HG02610 (cell line): Measurements from ENCODE around the gene GUF1.
"Not testable (repeated sequence)": the region's sequence is repeated elsewhere in the genome, so short reads cannot be mapped to it uniquely, and the experiment has no call there.

Source experiments
- ATAC-seq: cut with Tn5 transposase; IDR thresholded peaks from one replicate; pipeline ENCODE4 v1.9.1; 2021; ENCODE audit warnings: mild to moderate bottlenecking, moderate library complexity; ENCODE audit not compliant: unreplicated experiment

The GUF1 gene

DNA sequence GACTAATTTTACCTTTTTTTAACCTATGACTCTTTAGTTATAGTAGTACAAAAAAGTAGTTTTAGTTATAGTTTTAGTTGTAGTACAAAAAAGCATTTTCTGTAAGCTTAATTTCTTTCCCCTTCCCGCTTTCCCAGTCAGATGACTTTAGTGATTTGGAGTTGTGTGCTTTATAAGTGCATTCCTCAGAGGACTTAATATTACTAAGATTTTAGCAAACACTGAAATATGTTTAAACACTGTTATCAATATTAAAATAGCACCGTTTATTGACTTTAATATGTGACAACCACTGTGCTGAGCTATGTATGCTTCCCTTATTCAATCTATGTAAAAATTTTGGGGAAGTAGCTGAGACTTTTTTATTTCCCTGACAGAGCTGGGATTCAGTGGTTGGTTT lies 22.8 kb downstream of the GUF1 start:
- ATAC-seq = no peak

DNA sequence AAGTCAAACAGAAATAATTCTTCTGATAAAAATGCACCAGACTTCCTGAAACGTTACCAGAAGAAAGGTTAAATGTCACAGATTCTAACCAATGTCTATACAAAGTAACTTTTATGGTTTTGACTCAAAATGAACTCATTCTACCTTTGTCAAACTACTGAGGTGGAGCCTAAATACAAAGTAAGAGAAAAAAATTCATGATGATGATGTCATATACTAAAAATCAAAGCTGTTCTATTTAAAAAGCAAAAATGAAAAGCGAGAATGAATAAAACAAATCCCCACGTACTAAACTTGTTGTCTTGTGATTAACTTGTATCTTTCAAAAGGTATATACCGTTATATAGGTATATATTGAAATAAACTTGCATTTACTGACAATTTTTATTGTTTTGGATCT lies 26.5 kb downstream of the GUF1 start:
- ATAC-seq = no peak

DNA sequence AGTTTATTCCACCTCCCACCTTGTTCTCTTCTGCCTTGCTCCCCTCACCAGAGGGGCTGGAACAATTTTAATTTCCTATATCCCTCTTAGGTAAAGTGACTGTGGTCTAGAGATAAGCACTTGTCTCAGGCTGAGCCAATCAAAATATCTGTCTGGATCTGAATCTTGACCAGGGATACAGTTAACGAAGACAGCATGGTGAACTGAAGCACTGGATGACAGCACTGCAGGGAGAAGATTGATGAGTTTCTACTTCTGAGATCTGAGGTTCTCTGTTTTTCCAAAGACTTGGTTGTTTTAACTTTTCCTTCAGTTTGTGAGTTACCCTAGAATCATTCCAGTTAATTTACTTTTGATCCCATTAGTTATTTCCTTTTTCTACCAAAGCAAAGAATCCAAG lies 34.9 kb downstream of the GUF1 start:
- ATAC-seq = no peak

DNA sequence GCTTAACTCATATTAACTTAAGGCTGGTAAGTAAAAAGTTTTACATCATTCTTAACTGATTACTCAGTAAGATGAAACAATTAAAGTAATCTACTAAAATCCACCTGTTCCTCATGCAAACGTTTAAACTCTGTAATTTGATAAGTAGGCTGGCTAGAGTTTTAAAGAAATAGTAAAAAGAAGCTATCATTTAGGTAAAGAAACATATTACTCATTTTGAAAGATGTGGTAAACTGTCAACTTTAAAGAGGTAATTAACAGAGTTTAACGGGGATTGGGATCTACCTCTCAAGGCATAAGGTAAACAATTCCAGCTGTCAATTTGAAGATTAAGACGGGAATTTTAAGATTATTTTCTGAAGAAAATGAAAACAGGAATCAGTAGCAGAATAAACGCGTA lies 38.4 kb downstream of the GUF1 start:
- ATAC-seq = no peak

DNA sequence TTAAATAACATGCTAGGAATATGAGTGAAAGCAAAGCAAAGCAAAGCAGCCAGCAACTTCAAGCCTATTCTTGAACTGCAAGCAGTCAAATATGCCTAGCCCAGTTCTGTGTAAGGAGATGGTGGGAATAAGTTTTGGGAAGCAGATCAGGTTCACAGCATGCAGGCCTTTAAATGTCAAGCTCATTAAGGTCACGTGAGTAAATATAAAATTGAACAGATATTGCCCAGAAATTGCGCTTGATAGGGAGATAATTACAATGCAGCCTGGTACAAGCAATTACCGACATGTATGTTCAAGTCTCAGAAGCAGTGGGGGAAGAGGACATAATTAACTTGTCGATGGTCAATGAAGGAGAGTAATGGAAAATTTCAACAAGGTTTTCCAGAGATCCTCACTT lies 42.2 kb downstream of the GUF1 start:
- ATAC-seq = no peak

DNA sequence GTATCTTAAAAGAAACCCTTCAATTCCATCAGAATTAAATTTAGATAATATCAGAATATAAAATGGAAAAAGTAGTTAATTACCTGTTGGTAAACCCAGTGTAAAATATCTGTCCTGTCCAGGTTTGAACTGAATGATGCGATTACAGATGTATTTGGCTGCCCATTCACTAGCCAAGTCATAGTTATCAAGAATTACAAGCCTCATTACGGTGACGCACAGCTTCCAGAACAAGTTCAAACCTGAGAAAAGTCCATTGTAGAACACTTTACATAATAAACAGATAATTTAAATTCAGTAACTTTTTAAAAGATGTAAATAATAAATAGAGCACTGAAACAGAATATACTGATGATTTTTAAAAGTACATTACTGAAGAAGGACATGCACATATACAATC lies 43.8 kb downstream of the GUF1 start:
- ATAC-seq = no peak

DNA sequence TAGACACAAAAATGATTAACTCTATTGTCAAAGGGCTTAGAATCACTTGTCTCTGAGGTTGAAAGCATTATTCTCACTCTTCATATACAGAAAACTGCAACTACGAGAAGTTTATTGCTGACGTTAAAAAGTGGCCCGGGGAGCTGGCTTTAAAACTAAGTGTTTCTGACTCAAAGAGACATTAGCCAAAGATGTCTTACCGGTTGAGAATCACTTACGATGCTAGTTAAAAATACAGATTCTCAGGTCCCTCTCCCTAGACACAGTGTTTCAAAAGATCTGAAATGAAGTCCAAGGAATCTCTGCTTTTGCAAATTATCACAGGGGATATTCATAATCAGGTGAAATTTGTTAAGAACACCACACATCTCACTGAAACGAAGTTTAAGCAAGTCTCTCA lies 46.9 kb downstream of the GUF1 start:
- ATAC-seq = no peak

DNA sequence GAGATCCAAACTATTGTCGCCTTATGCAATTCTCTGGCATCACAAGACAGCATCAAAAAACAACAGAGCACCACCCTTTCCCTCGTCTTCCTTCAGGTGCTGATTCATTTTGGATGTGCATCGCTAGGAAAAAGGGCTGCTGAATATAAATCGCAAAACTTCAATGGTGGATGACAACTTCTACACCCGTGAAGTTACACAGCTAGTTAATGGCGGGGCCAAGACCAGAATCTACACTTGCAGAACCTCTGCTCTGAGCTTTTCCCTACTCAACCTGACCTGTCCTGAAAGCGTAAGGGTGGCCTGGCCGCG lies 47.5 kb downstream of the GUF1 start:
- no peak for ATAC-seq

DNA sequence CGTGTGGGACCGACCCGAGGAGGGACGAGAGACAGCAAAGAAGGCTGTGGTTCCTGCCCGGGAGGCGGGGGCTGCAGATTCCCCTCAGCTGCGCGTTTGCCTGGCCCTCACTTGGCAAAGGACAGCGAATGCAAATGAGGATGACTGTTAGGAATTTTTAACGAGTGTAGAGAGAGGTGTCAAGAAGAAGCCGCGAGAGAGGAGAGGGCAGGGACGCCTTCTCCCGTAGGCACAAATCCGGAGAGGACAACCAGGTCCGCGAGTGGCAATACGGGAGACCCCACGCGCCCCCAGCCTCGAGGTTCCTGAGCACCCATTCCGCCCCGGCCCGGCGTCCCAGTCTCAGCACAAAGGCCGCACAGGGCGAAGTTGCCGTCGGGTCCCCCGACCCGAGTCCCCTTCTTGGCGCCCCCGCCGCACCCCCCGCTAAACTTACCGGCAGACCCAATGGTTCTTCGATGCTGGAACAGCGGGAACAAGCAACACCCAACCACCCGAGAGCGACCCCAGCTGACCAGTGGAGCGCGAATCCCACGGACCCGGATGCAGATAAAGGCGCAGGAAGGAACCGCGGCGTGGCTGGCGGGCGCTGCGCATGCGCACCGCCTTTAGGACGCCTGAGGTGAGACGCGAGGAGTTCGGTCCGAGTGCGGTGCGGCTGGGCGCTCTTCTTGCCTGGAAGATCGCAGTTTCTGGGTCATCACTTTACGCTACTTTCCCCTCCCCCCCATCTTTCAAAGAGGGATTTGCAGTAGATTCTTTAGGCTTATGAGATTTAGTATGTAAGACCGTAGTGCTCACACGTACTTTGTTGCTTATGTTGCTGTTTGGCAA lies 48.0 kb downstream of the GUF1 start, which contains the start of gene GNPDA2:
TSS of gene GNPDA2 (minus strand) at position 519 of the 834 bp plus-strand sequence. CDS start 4,349 bp downstream, outside the sequence.
- ATAC-seq = peak; percentile 92

DNA sequence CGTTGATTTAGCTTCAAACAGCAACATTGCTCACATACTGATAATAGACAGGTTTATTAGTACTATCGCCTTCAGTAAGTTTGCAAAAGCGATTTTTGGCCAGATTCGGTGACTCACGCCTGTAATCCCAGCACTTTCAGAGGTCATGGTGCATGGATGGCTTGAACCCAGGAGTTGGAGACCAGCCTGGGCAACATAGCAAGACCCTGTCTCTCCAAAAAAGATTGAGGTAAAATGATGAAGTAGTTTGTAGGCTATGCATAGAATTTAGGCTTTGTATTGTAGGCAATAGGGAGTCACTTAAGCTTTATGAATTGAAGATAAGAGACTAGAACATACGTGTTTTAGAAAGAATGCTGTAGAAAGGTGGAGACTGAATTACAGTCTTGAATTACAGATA lies 49.3 kb downstream of the GUF1 start:
- no peak for ATAC-seq

DNA sequence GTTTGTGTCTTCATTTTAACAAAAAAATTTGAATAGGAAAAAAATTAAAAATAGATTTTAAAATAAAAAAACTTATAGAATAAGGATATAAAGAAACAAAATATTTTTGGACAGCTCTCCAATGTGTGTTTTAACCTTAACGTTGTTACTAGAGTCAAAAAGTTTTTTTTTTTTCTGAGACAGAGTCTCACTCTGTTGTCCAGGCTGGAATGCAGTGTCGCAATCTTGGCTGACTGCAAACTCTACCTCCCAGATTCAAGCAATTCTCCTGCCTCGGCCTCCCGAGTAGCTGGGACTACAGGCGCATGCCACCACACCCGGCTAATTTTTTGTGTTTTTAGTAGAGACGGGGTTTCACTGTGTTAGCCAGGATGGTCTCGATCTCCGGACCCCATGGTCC lies 50.5 kb downstream of the GUF1 start:
- ATAC-seq = not testable (repeated sequence)

DNA sequence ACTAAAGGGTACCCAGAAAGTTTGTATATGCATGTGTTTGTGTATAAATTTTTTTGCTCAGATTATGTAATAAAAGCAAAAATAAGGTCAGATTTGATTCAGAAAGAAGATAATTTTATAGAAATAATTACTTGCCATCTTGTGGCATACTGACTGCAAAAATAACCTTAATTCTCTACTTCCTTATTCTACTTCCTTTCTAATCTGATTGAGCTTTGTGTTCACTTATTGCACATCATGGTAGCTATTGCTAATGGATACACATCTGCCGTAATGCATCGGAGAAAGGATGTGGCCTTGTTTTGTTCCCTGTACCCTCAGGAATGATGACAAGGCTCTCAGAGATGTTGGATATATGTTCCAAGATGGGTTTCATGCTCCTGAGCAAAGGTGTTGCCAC lies 58.7 kb downstream of the GUF1 start:
- ATAC-seq = no peak

DNA sequence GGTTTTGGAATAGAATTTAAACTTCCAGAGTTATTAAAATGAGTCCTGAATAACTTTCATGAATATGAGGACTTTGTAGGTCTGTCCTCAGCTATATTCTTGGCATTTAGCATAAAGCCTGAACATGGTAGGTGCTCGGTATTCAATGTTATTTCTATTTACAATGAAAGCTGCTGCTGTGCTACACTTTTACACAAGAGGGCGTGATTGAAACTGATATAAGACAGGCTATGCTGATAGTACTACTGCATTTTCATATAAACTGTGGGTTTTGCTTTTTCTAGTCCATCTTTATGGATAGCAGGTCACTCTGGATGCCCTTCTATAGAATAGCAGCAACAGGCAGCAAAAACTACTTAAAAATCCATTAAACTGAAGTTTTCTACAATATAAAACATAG lies 60.4 kb downstream of the GUF1 start:
- ATAC-seq = peak; percentile 79

DNA sequence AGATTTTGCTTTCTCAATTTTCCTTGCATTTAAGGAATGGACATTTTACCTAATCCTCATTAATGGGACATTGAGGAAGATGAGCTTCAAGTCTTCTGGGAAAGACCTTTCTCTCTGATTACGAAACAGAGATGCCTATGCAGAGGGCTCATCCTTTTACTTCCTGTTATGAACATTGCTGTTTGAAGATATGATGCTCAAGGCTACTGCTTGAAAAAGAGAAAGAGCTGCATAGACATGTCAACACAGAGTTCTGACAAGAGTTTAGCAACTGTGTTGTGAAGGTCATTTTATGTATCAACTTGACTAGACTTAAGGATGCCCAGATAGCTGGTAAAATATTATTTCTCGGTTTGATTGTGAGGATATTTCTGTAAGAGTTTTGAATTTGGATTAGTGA lies 62.0 kb downstream of the GUF1 start:
- no peak for ATAC-seq
